Dermis blood vessel endothelial cell (primary cell): Measurements from ENCODE around the gene DACH2. TPM values are rescaled to one million over a fixed set of nuclear protein-coding genes. Genes with fewer than 3 reads are reported as not detected.

Source experiments
- DNase-seq: peaks from one replicate; pipeline ENCODE4 v3.0.0; 2010
- total RNA-seq: library from RNA; depleted of rRNA; stranded (reverse); fragments of >200 nt; gene quantifications from 2 replicates; pipeline ENCODE4 v1.2.3, GENCODE V29; 2014

The DACH2 gene
- total RNA-seq, 1 donor from 2014 or later = not detected

- no peak for DNase-seq
These were observed 681.5 kb downstream of the DACH2 start for GRCh38 chrX:86829786-86830185.

GRCh38 chrX:86830685-86831084 is 682.4 kb downstream of the DACH2 start:
- DNase-seq = no peak

GRCh38 chrX:86845101-86845500 is 696.9 kb downstream of the DACH2 start:
- DNase-seq = no peak

Other genes starting within 250 kb of the DACH2 start
- gene CHM, start 100.9 kb upstream of the DACH2 start, total RNA-seq = 22.1 and 24.2 TPM in 2 replicates